ENCODE results near the gene FOXP1.

Gene FOXP1

GRCh38 chr3:71010726-71011455 is 572.6 kb downstream of the FOXP1 start:
- no peak for DNase-seq

DNA sequence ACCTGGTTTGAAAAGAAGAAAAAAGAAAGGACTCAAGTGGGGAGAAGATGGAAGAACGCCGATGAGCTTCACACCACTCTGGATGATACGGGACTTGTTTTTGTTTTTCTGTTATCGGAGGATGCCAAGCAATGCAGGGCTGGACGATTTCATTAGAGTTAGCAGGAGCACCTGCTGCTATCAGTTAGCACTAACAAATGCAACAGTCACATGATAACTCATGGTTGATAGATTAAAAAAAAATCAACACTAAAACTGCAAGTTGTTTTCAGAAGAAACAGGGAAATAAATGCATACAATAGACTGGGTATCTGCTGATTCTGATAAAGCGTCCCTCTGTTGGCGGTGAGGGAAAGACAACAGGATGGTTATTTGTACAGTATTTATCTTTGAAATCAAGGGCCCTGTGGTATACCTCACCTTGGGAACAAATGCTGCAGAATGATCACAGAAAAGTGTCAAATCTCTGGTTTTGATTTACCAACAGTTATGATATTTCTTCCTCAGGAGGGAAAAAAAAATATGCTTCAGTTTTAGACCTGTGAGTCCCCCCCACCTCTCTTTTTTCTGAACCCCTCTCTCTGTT is 575.1 kb downstream of the FOXP1 start:
- DNase-seq = no peak

DNA sequence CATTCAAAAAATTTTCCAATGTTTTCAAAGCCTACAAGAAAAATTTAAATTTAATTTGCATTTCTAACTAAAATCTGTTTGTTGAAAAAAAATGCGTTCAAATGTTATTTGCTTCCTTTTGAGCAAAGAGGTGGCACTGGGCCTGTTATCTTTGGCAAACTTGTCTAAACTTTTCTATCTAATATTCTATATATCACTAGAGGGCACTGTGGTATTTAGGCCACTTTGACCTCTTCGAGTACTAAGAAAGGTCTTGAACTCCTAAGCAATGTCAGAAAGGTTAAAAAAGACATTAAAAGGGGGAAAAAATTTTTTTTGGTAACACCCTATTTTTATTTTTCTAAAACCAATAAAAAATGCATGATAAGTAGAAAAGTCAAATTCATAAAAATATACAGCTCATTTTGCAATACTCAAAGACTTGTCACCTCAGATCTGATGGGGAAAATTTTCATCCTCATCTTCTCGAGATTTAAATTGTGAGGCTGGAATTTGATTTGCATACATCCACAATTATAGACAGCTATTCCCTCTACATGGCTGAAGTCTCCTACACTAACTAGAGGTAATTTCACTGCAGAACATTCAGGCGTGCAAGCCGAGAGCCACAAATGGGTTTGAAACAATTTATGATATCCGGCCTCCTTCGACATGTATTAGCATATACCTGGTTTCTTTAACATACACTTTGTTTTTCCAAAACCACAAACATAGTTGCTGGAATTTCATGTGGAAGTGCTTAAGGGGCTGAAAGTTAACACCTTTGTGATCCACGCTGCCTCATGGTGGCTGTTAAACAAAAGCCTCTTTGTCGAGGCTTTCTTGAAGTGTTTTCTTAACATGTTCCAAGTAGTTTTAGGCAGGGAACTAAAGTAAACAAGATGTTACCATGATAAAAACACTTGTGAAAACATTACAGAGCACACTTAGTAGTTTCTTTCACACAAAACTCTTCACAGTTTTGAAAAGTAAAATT is 576.4 kb downstream of the FOXP1 start:
- DNase-seq = peak; percentile 74

- no peak for DNase-seq
Measured at GRCh38 chr3:71005702-71006321, 577.7 kb downstream of the FOXP1 start.

- no peak for DNase-seq
Measured at GRCh38 chr3:71003511-71003910, 580.0 kb downstream of the FOXP1 start.

- DNase-seq = no peak
Measured at GRCh38 chr3:71002298-71002697, 581.2 kb downstream of the FOXP1 start.

DNA sequence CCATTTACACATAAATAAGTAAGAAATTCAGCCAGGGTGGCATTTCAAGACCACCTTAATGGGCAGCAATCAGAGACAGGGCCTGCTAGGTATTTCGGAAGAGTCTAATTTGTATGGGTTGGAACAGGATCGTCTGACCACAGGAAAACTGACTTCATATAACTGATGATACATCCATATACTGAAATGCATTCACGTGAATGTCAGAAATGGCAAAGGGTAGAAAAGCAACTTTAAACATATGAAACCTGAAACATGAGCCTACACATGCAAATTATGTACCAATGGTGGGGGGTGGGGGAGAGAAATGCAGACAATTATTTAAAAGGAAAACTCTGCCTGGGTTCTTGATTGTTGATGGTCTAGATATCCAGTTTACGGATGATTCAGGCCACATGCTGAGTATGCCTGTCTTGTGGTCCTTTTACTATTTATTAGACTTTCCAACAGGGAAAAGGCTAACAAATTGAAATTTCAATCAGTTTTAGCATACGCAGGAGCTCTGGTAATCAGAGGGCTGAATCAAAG is 582.2 kb downstream of the FOXP1 start:
- no peak for DNase-seq

- no peak for DNase-seq
Measured at GRCh38 chr3:71000483-71000882, 583.0 kb downstream of the FOXP1 start.

DNA sequence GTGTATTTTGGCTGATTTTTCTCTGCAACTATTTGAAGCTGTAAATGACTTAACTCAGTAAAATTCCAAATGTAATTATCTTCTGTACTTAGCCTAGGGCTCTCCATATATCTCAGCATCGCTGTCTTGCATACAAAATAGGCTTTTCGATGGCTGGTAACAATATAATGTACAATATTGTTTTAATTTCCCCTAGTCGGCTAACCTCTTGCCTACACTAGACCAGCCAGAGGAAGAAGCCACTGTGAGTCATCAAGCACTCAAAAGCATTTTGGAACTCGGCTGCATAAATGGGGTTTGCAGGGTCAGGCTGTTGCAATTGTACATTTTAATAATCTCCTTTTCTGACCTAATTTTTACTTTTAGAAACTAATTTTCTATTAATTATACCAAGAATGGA is 583.8 kb downstream of the FOXP1 start:
- DNase-seq = no peak

GRCh38 chr3:70996082-70996481 is 587.4 kb downstream of the FOXP1 start:
- DNase-seq = no peak

DNA sequence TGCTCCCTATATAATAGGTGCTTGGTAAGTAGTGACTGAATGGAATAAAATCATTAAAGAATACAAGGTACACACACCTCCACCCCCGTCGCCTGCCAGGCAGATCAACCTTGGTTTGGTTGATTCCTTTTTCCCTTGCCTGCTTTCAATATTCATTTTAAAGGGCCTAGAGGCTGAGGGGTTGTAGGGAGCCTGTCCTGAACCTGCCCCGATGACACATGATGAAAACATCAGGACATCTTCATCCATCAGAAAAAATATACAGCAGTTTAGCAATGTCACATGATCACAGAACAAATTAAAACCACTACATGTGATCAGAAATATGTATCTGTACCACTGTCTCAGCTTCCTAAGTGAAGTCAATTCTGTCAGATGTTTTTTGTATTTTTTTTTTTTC is 588.9 kb downstream of the FOXP1 start:
- no peak for DNase-seq

- no peak for DNase-seq
Measured at GRCh38 chr3:70992562-70993204, 590.8 kb downstream of the FOXP1 start.

DNA sequence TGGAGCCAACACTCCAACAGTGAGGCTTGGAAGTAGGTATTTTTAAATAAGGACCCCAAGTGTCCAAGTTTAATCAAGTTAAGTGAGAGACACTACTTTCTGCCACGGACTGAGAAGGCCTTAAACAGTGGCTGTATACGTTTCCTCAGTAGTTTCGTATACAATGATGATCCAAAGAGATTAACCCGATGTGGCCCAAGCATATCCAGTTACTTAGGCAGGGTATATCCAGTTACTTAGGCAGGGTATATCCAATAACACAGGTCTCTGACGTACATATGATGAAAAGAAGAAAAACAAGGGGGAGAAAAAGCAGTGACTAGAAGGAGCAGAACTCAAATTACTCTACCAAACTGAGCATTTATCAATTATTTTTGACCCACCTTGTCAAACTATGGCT is 591.4 kb downstream of the FOXP1 start:
- DNase-seq = no peak

- no peak for DNase-seq
Measured at GRCh38 chr3:70990723-70991122, 592.8 kb downstream of the FOXP1 start.

DNA sequence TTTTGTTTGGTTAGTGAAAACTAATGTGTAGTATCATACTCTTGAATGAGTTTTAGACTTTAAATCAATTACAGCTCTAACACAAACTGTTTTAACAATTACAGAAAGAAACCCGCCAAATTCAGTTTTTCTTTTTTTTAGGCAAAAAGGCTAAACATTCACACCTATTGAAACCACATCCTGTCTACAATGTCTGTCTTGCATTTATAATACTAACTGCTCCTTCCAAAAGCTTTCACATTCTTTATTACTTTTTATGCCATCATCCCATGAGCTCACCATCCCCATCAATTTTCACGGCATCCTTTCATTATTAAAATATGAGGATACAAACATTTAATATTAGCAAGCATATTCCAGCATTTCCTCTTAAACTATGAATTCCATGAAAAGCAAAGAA is 593.3 kb downstream of the FOXP1 start:
- DNase-seq = no peak

DNA sequence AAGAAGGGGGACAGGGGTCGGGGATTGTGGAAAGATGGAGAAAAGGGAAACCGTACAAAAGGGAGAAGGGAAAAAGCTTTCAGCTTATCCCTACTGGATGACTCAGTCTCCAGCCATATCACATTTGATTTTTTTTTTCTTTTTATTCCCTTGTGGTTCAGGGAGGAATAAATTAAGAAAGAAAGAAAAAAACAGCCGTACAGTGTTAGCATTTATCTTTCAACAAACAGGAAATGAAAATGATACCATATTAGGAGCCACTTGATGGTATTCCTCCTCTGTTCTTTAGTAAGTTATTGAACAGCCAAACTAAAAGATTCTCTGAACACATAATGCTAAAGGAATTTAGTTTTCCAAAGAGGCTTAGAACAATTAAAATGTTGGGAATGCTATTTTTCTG is 594.4 kb downstream of the FOXP1 start:
- no peak for DNase-seq

- DNase-seq = no peak
Measured at GRCh38 chr3:70988111-70988510, 595.4 kb downstream of the FOXP1 start.

- DNase-seq = no peak
Measured at GRCh38 chr3:70985572-70985971, 598.0 kb downstream of the FOXP1 start.

- no peak for DNase-seq
Measured at GRCh38 chr3:70984776-70985482, 598.6 kb downstream of the FOXP1 start.

DNA sequence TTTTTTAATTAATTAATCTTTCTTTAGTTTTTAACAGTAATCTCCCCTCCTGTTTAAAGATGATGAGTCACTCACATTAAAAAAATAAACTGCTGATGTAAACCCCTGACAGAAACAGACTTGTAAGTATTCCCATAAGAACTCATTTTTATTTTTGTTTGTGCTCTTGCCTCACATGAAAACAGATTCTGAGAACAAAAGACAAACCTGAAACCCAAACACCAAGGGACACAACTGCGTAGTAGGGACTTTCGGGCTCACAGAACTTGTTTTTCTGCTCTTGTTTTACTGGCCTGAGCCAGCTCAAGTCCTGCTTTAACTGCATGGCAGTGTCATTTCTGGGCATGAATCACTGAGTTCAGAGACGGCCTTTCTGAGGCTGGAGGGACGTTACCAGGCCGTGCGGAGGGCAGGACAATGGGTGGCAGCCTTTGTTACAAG is 600.8 kb downstream of the FOXP1 start:
- DNase-seq = peak; percentile 25

- peak; percentile 9 for DNase-seq
Measured at GRCh38 chr3:70982284-70982683, 601.2 kb downstream of the FOXP1 start.
